SK-N-SH treated with all-trans-retinoic acid at 6 μM for 48 hours (cell line): ENCODE data around the gene IKZF1.

Source experiments
- ATAC-seq: fragments of 200-7000 bp; cut with Tn5 transposase; 3 replicates; pipeline ENCODE4 v1.9.1; 2020; ENCODE audit warnings: mild to moderate bottlenecking, moderate library complexity
- ARNTL ChIP-seq: fragments of 450-650 bp; formaldehyde crosslinking; IDR thresholded peaks from 2 replicates; pipeline ENCODE4 v1.5.0; 2020; ENCODE audit warnings: low read depth, mild to moderate bottlenecking, moderate library complexity, borderline replicate concordance
- BACH2 ChIP-seq: fragments of 250-450 bp; sonication (Bioruptor Pico); IDR thresholded peaks from 2 replicates; pipeline ENCODE4 v1.9.0; 2021; ENCODE audit warnings: mild to moderate bottlenecking, borderline replicate concordance
- CREB5 ChIP-seq: fragments of 250-450 bp; sonication (Bioruptor Pico); IDR thresholded peaks from 2 replicates; pipeline ENCODE4 v1.5.1; 2020; ENCODE audit warnings: low read depth, mild to moderate bottlenecking, moderate library complexity
- CSDC2 ChIP-seq: fragments of 250-450 bp; sonication (Bioruptor Pico); IDR thresholded peaks from 2 replicates; pipeline ENCODE4 v1.5.0; 2020; ENCODE audit warnings: mild to moderate bottlenecking, moderate library complexity
- ESRRG ChIP-seq: fragments of 250-450 bp; sonication (Bioruptor Pico); IDR thresholded peaks from 2 replicates; pipeline ENCODE4 v1.6.1; 2021; ENCODE audit warnings: mild to moderate bottlenecking
- GLIS3 ChIP-seq: fragments of 250-450 bp; sonication (Bioruptor Pico); IDR thresholded peaks from 2 replicates; pipeline ENCODE4 v1.5.0; 2020; ENCODE audit warnings: mild to moderate bottlenecking, moderate library complexity
- ISL1 ChIP-seq: fragments of 250-450 bp; sonication (Bioruptor Pico); IDR thresholded peaks from 2 replicates; pipeline ENCODE4 v2.1.2; 2022; ENCODE audit warnings: mild to moderate bottlenecking, moderate library complexity
- OSR1 ChIP-seq: fragments of 250-450 bp; sonication (Bioruptor Pico); IDR thresholded peaks from 2 replicates; pipeline ENCODE4 v1.8.0; 2022; ENCODE audit warnings: moderate library complexity, mild to moderate bottlenecking, inconsistent platforms
- PPARA ChIP-seq: fragments of 250-450 bp; sonication (Bioruptor Pico); IDR thresholded peaks from 2 replicates; pipeline ENCODE4 v1.5.0; 2020; ENCODE audit warnings: mild to moderate bottlenecking, borderline replicate concordance
- RARB ChIP-seq: fragments of 250-450 bp; sonication (Bioruptor Pico); IDR thresholded peaks from 2 replicates; pipeline ENCODE4 v1.8.0; 2021; ENCODE audit warnings: mild to moderate bottlenecking, moderate library complexity
- SNAI2 ChIP-seq: fragments of 250-450 bp; sonication (Bioruptor Pico); IDR thresholded peaks from 2 replicates; pipeline ENCODE4 v1.5.0; 2020; ENCODE audit warnings: mild to moderate bottlenecking, moderate library complexity
- TCF4 ChIP-seq: fragments of 250-450 bp; sonication (Bioruptor Pico); IDR thresholded peaks from 2 replicates; pipeline ENCODE4 v1.8.0; 2021; ENCODE audit warnings: mild to moderate bottlenecking, moderate library complexity, borderline replicate concordance
- TOX ChIP-seq: fragments of 250-450 bp; sonication (Bioruptor Pico); IDR thresholded peaks from 2 replicates; pipeline ENCODE4 v1.8.0; 2021; ENCODE audit warnings: mild to moderate bottlenecking, moderate library complexity, borderline replicate concordance
- ZFP3 ChIP-seq: fragments of 250-450 bp; sonication (Bioruptor Pico); IDR thresholded peaks from 2 replicates; pipeline ENCODE4 v1.5.0; 2020; ENCODE audit warnings: mild to moderate bottlenecking, moderate library complexity
- ZFP30 ChIP-seq: fragments of 450-650 bp; formaldehyde crosslinking; IDR thresholded peaks from 2 replicates; pipeline ENCODE4 v1.5.0; 2022; ENCODE audit warnings: mild to moderate bottlenecking, moderate library complexity
- ZNF565 ChIP-seq: fragments of 450-650 bp; formaldehyde crosslinking; conservative IDR thresholded peaks from 2 replicates; pipeline ENCODE4 v1.5.0; 2020; ENCODE audit warnings: low read depth, mild to moderate bottlenecking, moderate library complexity
- ZNF70 ChIP-seq: fragments of 450-650 bp; formaldehyde crosslinking; IDR thresholded peaks from 2 replicates; pipeline ENCODE4 v1.5.0; 2020; ENCODE audit warnings: mild to moderate bottlenecking, moderate library complexity
- ZNF8 ChIP-seq: fragments of 450-650 bp; formaldehyde crosslinking; IDR thresholded peaks from 2 replicates; pipeline ENCODE4 v1.5.0; 2020; ENCODE audit warnings: mild to moderate bottlenecking, moderate library complexity
- TF ChIP-seq, protein P1 (sequence below): fragments of 250-450 bp; sonication (Bioruptor Pico); IDR thresholded peaks from 2 replicates; pipeline ENCODE4 v1.5.0; 2020; ENCODE audit warnings: mild to moderate bottlenecking, moderate library complexity
- TF ChIP-seq, protein P2 (sequence below): fragments of 250-450 bp; sonication (Bioruptor Pico); IDR thresholded peaks from 2 replicates; pipeline ENCODE4 v1.8.0; 2020; ENCODE audit warnings: mild to moderate bottlenecking, moderate library complexity, borderline replicate concordance
- TF ChIP-seq, protein P3 (sequence below): fragments of 250-450 bp; sonication (Bioruptor Pico); IDR thresholded peaks from 2 replicates; pipeline ENCODE4 v1.8.0; 2021; ENCODE audit warnings: low read depth, mild to moderate bottlenecking, moderate library complexity, borderline replicate concordance

Gene IKZF1

DNA sequence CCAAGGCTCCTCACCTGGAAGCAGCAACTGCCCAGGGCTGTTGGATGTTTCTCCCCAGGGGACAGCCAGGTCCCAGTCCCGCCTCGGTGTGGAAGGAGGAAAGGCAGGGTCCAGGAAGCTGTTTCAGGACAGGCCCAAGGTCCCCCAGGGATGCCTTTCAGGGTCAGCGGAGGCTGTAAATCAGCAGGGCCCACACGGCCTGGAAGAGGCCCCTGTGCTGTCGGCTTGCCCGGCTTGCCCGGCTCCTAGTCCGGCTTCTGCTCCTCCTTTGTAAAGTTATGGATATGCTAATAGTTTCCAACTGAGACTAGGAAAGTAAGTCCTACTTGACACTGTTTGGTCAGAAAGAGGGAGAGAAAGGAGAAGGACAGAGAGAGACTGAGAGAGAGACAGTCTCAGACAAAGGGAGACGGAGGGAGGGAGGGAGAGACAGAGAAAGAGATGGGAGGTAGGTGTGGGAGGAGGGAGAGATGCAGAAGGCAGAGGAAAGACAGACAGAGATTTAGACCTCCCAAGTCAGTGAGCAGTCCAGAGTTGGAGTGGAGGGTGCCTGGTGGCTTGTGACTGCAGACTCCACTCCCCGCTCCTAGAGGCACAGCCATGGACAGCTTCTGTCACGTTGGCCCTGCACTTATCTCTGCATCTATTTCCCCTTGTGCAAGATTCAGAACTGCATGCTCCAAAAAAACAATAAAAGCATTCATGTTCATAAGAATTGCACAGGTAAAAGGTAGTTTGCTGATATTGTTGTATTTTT is 10.5 kb downstream of the IKZF1 start:
- TF ChIP-seq PPARA (no peak), ZNF70 (CRISPR knock-in tag) (no peak), ZNF565 (CRISPR knock-in tag) (no peak), TOX (CRISPR knock-in tag) (no peak), RARB (CRISPR knock-in tag) (no peak), OSR1 (CRISPR knock-in tag) (no peak), GLIS3 (CRISPR knock-in tag) (no peak), ZFP3 (no peak), CREB5 (CRISPR knock-in tag) (no peak), CSDC2 (no peak), TCF4 (CRISPR knock-in tag) (no peak), ISL1 (CRISPR knock-in tag) (no peak)
- TF ChIP-seq, protein P1, sequence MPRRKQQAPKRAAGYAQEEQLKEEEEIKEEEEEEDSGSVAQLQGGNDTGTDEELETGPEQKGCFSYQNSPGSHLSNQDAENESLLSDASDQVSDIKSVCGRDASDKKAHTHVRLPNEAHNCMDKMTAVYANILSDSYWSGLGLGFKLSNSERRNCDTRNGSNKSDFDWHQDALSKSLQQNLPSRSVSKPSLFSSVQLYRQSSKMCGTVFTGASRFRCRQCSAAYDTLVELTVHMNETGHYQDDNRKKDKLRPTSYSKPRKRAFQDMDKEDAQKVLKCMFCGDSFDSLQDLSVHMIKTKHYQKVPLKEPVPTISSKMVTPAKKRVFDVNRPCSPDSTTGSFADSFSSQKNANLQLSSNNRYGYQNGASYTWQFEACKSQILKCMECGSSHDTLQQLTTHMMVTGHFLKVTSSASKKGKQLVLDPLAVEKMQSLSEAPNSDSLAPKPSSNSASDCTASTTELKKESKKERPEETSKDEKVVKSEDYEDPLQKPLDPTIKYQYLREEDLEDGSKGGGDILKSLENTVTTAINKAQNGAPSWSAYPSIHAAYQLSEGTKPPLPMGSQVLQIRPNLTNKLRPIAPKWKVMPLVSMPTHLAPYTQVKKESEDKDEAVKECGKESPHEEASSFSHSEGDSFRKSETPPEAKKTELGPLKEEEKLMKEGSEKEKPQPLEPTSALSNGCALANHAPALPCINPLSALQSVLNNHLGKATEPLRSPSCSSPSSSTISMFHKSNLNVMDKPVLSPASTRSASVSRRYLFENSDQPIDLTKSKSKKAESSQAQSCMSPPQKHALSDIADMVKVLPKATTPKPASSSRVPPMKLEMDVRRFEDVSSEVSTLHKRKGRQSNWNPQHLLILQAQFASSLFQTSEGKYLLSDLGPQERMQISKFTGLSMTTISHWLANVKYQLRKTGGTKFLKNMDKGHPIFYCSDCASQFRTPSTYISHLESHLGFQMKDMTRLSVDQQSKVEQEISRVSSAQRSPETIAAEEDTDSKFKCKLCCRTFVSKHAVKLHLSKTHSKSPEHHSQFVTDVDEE (CRISPR knock-in tag): no peak
- no peak for ATAC-seq

- TF ChIP-seq SNAI2 (CRISPR knock-in tag) (no peak), BACH2 (CRISPR knock-in tag) (no peak), TCF4 (CRISPR knock-in tag) (no peak), OSR1 (CRISPR knock-in tag) (no peak), ZNF70 (CRISPR knock-in tag) (no peak)
- TF ChIP-seq, protein P2, sequence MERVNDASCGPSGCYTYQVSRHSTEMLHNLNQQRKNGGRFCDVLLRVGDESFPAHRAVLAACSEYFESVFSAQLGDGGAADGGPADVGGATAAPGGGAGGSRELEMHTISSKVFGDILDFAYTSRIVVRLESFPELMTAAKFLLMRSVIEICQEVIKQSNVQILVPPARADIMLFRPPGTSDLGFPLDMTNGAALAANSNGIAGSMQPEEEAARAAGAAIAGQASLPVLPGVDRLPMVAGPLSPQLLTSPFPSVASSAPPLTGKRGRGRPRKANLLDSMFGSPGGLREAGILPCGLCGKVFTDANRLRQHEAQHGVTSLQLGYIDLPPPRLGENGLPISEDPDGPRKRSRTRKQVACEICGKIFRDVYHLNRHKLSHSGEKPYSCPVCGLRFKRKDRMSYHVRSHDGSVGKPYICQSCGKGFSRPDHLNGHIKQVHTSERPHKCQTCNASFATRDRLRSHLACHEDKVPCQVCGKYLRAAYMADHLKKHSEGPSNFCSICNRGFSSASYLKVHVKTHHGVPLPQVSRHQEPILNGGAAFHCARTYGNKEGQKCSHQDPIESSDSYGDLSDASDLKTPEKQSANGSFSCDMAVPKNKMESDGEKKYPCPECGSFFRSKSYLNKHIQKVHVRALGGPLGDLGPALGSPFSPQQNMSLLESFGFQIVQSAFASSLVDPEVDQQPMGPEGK (CRISPR knock-in tag): no peak
- TF ChIP-seq, all 23 proteins: peak for 0
- no peak for ATAC-seq
These were observed 11.5 kb downstream of the IKZF1 start for GRCh38 chr7:50315739-50316671.

- TF ChIP-seq, protein P3, sequence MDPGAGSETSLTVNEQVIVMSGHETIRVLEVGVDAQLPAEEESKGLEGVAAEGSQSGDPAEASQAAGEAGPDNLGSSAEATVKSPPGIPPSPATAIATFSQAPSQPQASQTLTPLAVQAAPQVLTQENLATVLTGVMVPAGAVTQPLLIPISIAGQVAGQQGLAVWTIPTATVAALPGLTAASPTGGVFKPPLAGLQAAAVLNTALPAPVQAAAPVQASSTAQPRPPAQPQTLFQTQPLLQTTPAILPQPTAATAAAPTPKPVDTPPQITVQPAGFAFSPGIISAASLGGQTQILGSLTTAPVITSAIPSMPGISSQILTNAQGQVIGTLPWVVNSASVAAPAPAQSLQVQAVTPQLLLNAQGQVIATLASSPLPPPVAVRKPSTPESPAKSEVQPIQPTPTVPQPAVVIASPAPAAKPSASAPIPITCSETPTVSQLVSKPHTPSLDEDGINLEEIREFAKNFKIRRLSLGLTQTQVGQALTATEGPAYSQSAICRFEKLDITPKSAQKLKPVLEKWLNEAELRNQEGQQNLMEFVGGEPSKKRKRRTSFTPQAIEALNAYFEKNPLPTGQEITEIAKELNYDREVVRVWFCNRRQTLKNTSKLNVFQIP (CRISPR knock-in tag): no peak
- TF ChIP-seq OSR1 (CRISPR knock-in tag): no peak
- no peak for TF ChIP-seq ZNF70 (CRISPR knock-in tag)
- TF ChIP-seq ESRRG (CRISPR knock-in tag): no peak
- TF ChIP-seq RARB (CRISPR knock-in tag): no peak
- TF ChIP-seq, protein P1 (CRISPR knock-in tag): no peak
- no peak for TF ChIP-seq TOX (CRISPR knock-in tag)
- no peak for TF ChIP-seq CREB5 (CRISPR knock-in tag)
- TF ChIP-seq ZNF8 (CRISPR knock-in tag): no peak
- TF ChIP-seq ZFP30 (CRISPR knock-in tag): no peak
- no peak for TF ChIP-seq ARNTL (CRISPR knock-in tag)
- TF ChIP-seq ZFP3: no peak
- TF ChIP-seq SNAI2 (CRISPR knock-in tag): no peak
- TF ChIP-seq CSDC2: no peak
- ATAC-seq: no peak
These were observed 12.7 kb downstream of the IKZF1 start for GRCh38 chr7:50317221-50317678.
